K562 (cell line): ENCODE results near the gene INPP5D. TPM values are rescaled to one million over a fixed set of nuclear protein-coding genes. Genes with fewer than 3 reads are reported as not detected.
A peak's percentile ranks its signal among the peaks of the same experiment; 100 is the strongest.

ENCODE experiments used
- ATAC-seq: fragments of 200-7000 bp; cut with Tn5 transposase; 3 replicates; pipeline ENCODE4 v1.9.1; 2020; ENCODE audit warnings: moderate library complexity
- BruUV-seq: library from RNA; stranded (reverse); fragments of 400-500 nt; replicated peaks from 2 replicates; lab custom pipeline; 2021; lab: Mats Ljungman, UMichigan
- CTCF ChIA-PET: fragments of 300-600 bp; formaldehyde crosslinking; extraction: SDS; loops from one replicate; lab custom pipeline; 2021; ENCODE audit warnings: low intra/inter-chr PET ratio; lab: Yijun Ruan, JAX
- POLR2A ChIA-PET: fragments of 300-600, 350-650 bp; sonication (Branson Sonifier 250); formaldehyde crosslinking; extraction: SDS; loops from one replicate; lab custom pipeline; 2021; ENCODE audit warnings: antibody characterized with exemption, inconsistent platforms; lab: Yijun Ruan, JAX
- DNase-seq, 4 experiments: peaks; one replicate each; pipeline versions ENCODE4 v3.0.0 to v3.0.0-alpha.2; 2011 to 2018; ENCODE audit warnings: low spot score in 3 of 4, mixed read lengths in 3 of 4; ENCODE audit errors: extremely low read depth in 1 of 4
- FAIRE-seq: peaks from 2 replicates; lab custom pipeline; 2011; peaks lifted over from hg19 to GRCh38; lab: Jason Lieb, UNC
- H2AFZ ChIP-seq: 2 replicates; pipeline ENCODE4 v1.6.0; 2011; ENCODE audit warnings: low read depth, low read length, control low read depth, inconsistent platforms
- H3K27ac ChIP-seq: fragments of 200-600 bp; 3 replicates; pipeline ENCODE4 v1.8.0; 2011; ENCODE audit warnings: low read depth, mild to moderate bottlenecking, control low read depth, inconsistent platforms, low read length, moderate library complexity, mixed read lengths; ENCODE audit errors: extremely low read depth
- H3K27me3 ChIP-seq, 2 experiments: fragments of 300-600 bp in 1 of 2; 2 replicates in 1 of 2; 3 replicates in 1 of 2; pipeline versions ENCODE4 v1.6.0 to v1.8.0; 2011; ENCODE audit warnings: inconsistent platforms in 2 of 2, low read length in 2 of 2, mild to moderate bottlenecking in 1 of 2, mixed read lengths in 1 of 2, moderate library complexity in 1 of 2; ENCODE audit not compliant: control insufficient read depth in 2 of 2, insufficient read depth in 2 of 2
- H3K36me3 ChIP-seq: fragments of 300-600 bp; 3 replicates; pipeline ENCODE4 v1.8.0; 2011; ENCODE audit warnings: mild to moderate bottlenecking, low read length, inconsistent platforms; ENCODE audit not compliant: control insufficient read depth, insufficient read depth
- H3K4me1 ChIP-seq, 2 experiments: fragments of 200-600 bp in 1 of 2; replicated peaks in 1 of 2; 2 replicates in 1 of 2; 3 replicates in 1 of 2; pipeline versions ENCODE4 v1.5.1 to v1.8.0; 2011; ENCODE audit warnings: inconsistent platforms in 2 of 2, low read length in 2 of 2, mild to moderate bottlenecking in 1 of 2, mixed read lengths in 1 of 2, moderate library complexity in 1 of 2; ENCODE audit not compliant: control insufficient read depth in 2 of 2, insufficient read depth in 2 of 2
- H3K4me2 ChIP-seq: 2 replicates; pipeline ENCODE4 v1.6.1; 2011; ENCODE audit warnings: low read length, control low read depth, inconsistent platforms, mixed read lengths; ENCODE audit not compliant: insufficient read depth
- H3K4me3 ChIP-seq: fragments of 200-600 bp; sonication (generic), shearing (Covaris generic); 2 replicates; pipeline ENCODE4 v1.5.1; 2016; ENCODE audit warnings: control low read depth, inconsistent platforms
- H3K79me2 ChIP-seq: fragments of 200-600 bp; 3 replicates; pipeline ENCODE4 v1.8.0; 2011; ENCODE audit warnings: low read length, inconsistent platforms; ENCODE audit not compliant: control insufficient read depth, insufficient read depth
- H3K9ac ChIP-seq, 2 experiments: 2 replicates each; pipeline versions ENCODE4 v1.6.0 to v1.6.1; 2011; ENCODE audit warnings: low read depth in 2 of 2, low read length in 2 of 2, control low read depth in 1 of 2, inconsistent platforms in 1 of 2, mild to moderate bottlenecking in 1 of 2, mixed read lengths in 1 of 2; ENCODE audit not compliant: insufficient read depth in 1 of 2
- H3K9me1 ChIP-seq: one replicate; pipeline ENCODE4 v1.6.0; 2011; ENCODE audit warnings: inconsistent platforms, mild to moderate bottlenecking, low read length, moderate library complexity; ENCODE audit not compliant: control insufficient read depth, insufficient read depth
- H3K9me3 ChIP-seq: replicated peaks from 2 replicates; pipeline ENCODE4 v1.5.1; 2011; ENCODE audit warnings: low read depth, low read length, inconsistent platforms; ENCODE audit not compliant: control insufficient read depth, insufficient read depth
- H4K20me1 ChIP-seq: replicated peaks from 2 replicates; pipeline ENCODE4 v1.6.1; 2011; ENCODE audit warnings: low read length, inconsistent platforms, mixed read lengths; ENCODE audit not compliant: control insufficient read depth, insufficient read depth
- ARHGAP35 ChIP-seq: fragments of 450-650 bp; IDR thresholded peaks from 2 replicates; pipeline ENCODE4 v1.6.1; 2018; ENCODE audit not compliant: partially characterized antibody
- ARID2 ChIP-seq: fragments of 450-650 bp; IDR thresholded peaks from 2 replicates; pipeline ENCODE4 v1.6.1; 2017; ENCODE audit warnings: antibody characterized with exemption, mild to moderate bottlenecking
- C11orf30 ChIP-seq: fragments of 450-650 bp; IDR thresholded peaks from 2 replicates; pipeline ENCODE4 v1.6.1; 2016; ENCODE audit warnings: low read depth, mild to moderate bottlenecking
- DPF2 ChIP-seq: fragments of 450-650 bp; IDR thresholded peaks from 2 replicates; pipeline ENCODE4 v1.6.1; 2016
- E2F4 ChIP-seq: sonication (generic); formaldehyde crosslinking; IDR thresholded peaks from 2 replicates; pipeline ENCODE4 v1.8.0; 2022; ENCODE audit warnings: mild to moderate bottlenecking, low read depth, missing genetic modification reagents
- ELK1 ChIP-seq: sonication (generic); formaldehyde crosslinking; IDR thresholded peaks from 2 replicates; pipeline ENCODE4 v1.8.1; 2022; ENCODE audit warnings: missing genetic modification reagents
- EZH2 ChIP-seq: IDR thresholded peaks from 2 replicates; pipeline ENCODE4 v1.6.1; 2012; ENCODE audit warnings: low read depth, mild to moderate bottlenecking, inconsistent platforms, low read length, borderline replicate concordance
- GTF2F1 ChIP-seq: IDR thresholded peaks from 2 replicates; pipeline ENCODE4 v1.6.1; 2011; ENCODE audit warnings: low read depth, low read length, improper control_type of control experiment
- NFIX ChIP-seq: fragments of 250-450 bp; sonication (Bioruptor Pico); IDR thresholded peaks from 2 replicates; pipeline ENCODE4 v1.4.0; 2020; ENCODE audit warnings: low read depth, mild to moderate bottlenecking, moderate library complexity
- PKNOX1 ChIP-seq: fragments of 450-650 bp; IDR thresholded peaks from 2 replicates; pipeline ENCODE4 v1.6.1; 2016
- SIN3A ChIP-seq, 2 experiments: fragments of 150-350 bp in 1 of 2; IDR thresholded peaks; 2 replicates each; pipeline ENCODE4 v1.6.1; 2011 to 2016; ENCODE audit warnings: borderline replicate concordance in 2 of 2, low read depth in 2 of 2, low read length in 2 of 2, mild to moderate bottlenecking in 2 of 2, moderate library complexity in 2 of 2; ENCODE audit not compliant: control insufficient read depth in 1 of 2
- SOX6 ChIP-seq: fragments of 450-650 bp; IDR thresholded peaks from 2 replicates; pipeline ENCODE4 v1.6.1; 2014; ENCODE audit warnings: mild to moderate bottlenecking
- SPI1 ChIP-seq: IDR thresholded peaks from 2 replicates; pipeline ENCODE4 v1.6.1; 2011; ENCODE audit warnings: low read depth, low read length, control low read depth, borderline replicate concordance
- SUPT5H ChIP-seq: fragments of 450-650 bp; IDR thresholded peaks from 2 replicates; pipeline ENCODE4 v1.6.1; 2016
- ZNF3 ChIP-seq: fragments of 250-450 bp; sonication (Bioruptor Pico); IDR thresholded peaks from 2 replicates; pipeline ENCODE4 v1.5.0; 2021; ENCODE audit warnings: mild to moderate bottlenecking, moderate library complexity
- ZNF316 ChIP-seq: fragments of 450-650 bp; IDR thresholded peaks from 2 replicates; pipeline ENCODE4 v1.6.1; 2016
- ZNF41 ChIP-seq: fragments of 250-450 bp; sonication (Bioruptor Pico); conservative IDR thresholded peaks from 2 replicates; pipeline ENCODE4 v1.4.0; 2020; ENCODE audit warnings: mild to moderate bottlenecking
- ZNF449 ChIP-seq: fragments of 250-450 bp; sonication (Bioruptor Pico); IDR thresholded peaks from 2 replicates; pipeline ENCODE4 v1.8.0; 2022; ENCODE audit warnings: moderate library complexity, mild to moderate bottlenecking, inconsistent platforms
- ZNF57 ChIP-seq: fragments of 450-650 bp; formaldehyde crosslinking; IDR thresholded peaks from 2 replicates; pipeline ENCODE4 v1.4.0; 2020; ENCODE audit warnings: mild to moderate bottlenecking, moderate library complexity
- WGBS: fragments of 100-300 bp; shearing (Covaris generic); methylation state at CpG from one replicate; pipeline ENCODE4 v1.1.6; 2016; ENCODE audit warnings: low coverage, mixed read lengths; ENCODE audit not compliant: insufficient coverage; ENCODE audit errors: missing lambda C conversion rate; 5-methylcytosine and 5-hydroxymethylcytosine counted together
- in situ Hi-C: fragments of 300-500 bp; cut with MboI; formaldehyde crosslinking; loops from 4 replicates; pipeline ENCODE4 v1.15.0; 2018; ENCODE audit warnings: inconsistent platforms, mixed read lengths
- intact Hi-C: fragments of 100-400 bp; cut with micrococcal nuclease; formaldehyde crosslinking; loops from 2 replicates; pipeline ENCODE4 v1.14.2; 2022
- polyA plus RNA-seq, 8 experiments: library from polyadenylated mRNA; depleted of rRNA in 4 of 8; stranded (reverse) in 5 of 8; unstranded in 3 of 8; fragments of >200 nt; fragmentation: Nextera tagmentation in 2 of 8; fragmentation: Illumina TruSeq in 1 of 8; extraction: Ambion mirVana in 2 of 8; extraction: Trizol in 1 of 8; gene quantifications; 2 replicates each; pipeline versions ENCODE4 v1.2.1 to v1.2.3, GENCODE V29; 2011 to 2014; ENCODE audit warnings: inconsistent platforms in 1 of 8, missing spikeins in 1 of 8
- total RNA-seq, 7 experiments: library from RNA; depleted of rRNA in 6 of 7; stranded (reverse); fragments of >200 nt in 6 of 7; fragmentation: Illumina TruSeq in 2 of 7; extraction: Trizol in 2 of 7; gene quantifications; 2 replicates each; pipeline versions ENCODE4 v1.2.1 to v1.2.3, GENCODE V29; 2011 to 2021; ENCODE audit warnings: low replicate concordance in 1 of 7

Gene INPP5D
- total and polyA plus RNA-seq, 9 of the 15 experiments (the other 6 are each of a cell fraction or from before 2014, with no cell fraction given), result 0.55 to 6.2 (median 2.2) TPM

GRCh38 chr2:233236820-233237589, 176.9 kb downstream of the INPP5D start:
- intact Hi-C loops (no loop called here), in situ Hi-C loops (no loop called here)
- H3K4me2 ChIP-seq, result no peak overlapping the region
- POLR2A ChIA-PET, result interaction anchor here (0.7 to 2.6 kb wide), 2 partner anchors 13 to 249 kb away, joined by 3 to 11 read pairs; no protein-coding TSS in a partner anchor
- no peaks in the 10 kb centered on the region for H3K36me3 ChIP-seq
- CTCF ChIA-PET, result no interaction called here
- peaks cover 23 to 29% of the 10 kb centered on the region in 2 experiments; a peak in 4 of 5 replicates for H3K4me1 ChIP-seq
- ATAC-seq (peak; percentile 61), DNase-seq (no peak), FAIRE-seq (peak; percentile 78)
- H4K20me1 ChIP-seq, result no peaks in the 10 kb centered on the region
- peak overlapping the region; percentile 83 for H2AFZ ChIP-seq
- WGBS, result 46% methylated on average over 5 of the region's 7 CpGs
- H3K79me2 ChIP-seq, result no peaks in the 10 kb centered on the region
- no peaks in the 10 kb centered on the region for H3K27me3 ChIP-seq
- H3K9me3 ChIP-seq, result no peaks in the 10 kb centered on the region
- H3K27ac ChIP-seq, result peak overlapping the region; percentile 52; the same call in 2 of the 3 replicates
- H3K9ac ChIP-seq, result peak overlapping the region in 1 of 2 experiments; percentile 69; a peak in 1 of 4 replicates
- H3K9me1 ChIP-seq, result no peaks in the 10 kb centered on the region
- no peak overlapping the region for H3K4me3 ChIP-seq
- no TSS peak for BruUV-seq
- TF ChIP-seq SIN3A (IDR thresholded peaks at IDR 0.05; ENCODE audit: borderline replicate concordance in 2 of 2, control insufficient read depth in 1 of 2, low read depth in 2 of 2, low read length in 2 of 2), result no peak
- TF ChIP-seq NFIX (CRISPR knock-in tag), result no peak
- no peak for TF ChIP-seq ZNF41
- TF ChIP-seq ELK1, result no peak
- TF ChIP-seq ZNF316, result peak; percentile 51
- TF ChIP-seq ZNF3, result no peak
- TF ChIP-seq PKNOX1, result peak; percentile 74
- TF ChIP-seq E2F4 (CRISPR knock-in tag), result no peak
- no peak for TF ChIP-seq ARHGAP35
- no peak for TF ChIP-seq SPI1
- no peak for TF ChIP-seq GTF2F1
- TF ChIP-seq C11orf30, result peak; percentile 60
- no peak for TF ChIP-seq EZH2
- TF ChIP-seq SUPT5H, result no peak
- no peak for TF ChIP-seq ZNF57 (CRISPR knock-in tag)
- no peak for TF ChIP-seq ARID2
- no peak for TF ChIP-seq SOX6
- 0 out of 2 replicates have a peak, but pooled peaks have one; percentile 20 for TF ChIP-seq DPF2
- TF ChIP-seq ZNF449 (CRISPR knock-in tag), result no peak
